Vagina (tissue), 2 donors: ENCODE data around the gene NMBR.

Experiments
- CTCF ChIP-seq, 3 experiments: fragments of 450-650 bp in 2 of 3; fragments of 200-600 bp in 1 of 3; sonication (generic) in 1 of 3; IDR thresholded peaks; one replicate each; pipeline ENCODE4 v1.5.1; 2017 to 2019; ENCODE audit warnings: antibody characterized with exemption in 3 of 3, mild to moderate bottlenecking in 2 of 3, moderate library complexity in 2 of 3
- POLR2A ChIP-seq, 2 donors: fragments of 450-650 bp; IDR thresholded peaks; one replicate each; pipeline ENCODE4 v1.6.1; 2017; ENCODE audit warnings: antibody characterized with exemption in 2 of 2, mild to moderate bottlenecking in 2 of 2, moderate library complexity in 2 of 2

DNA sequence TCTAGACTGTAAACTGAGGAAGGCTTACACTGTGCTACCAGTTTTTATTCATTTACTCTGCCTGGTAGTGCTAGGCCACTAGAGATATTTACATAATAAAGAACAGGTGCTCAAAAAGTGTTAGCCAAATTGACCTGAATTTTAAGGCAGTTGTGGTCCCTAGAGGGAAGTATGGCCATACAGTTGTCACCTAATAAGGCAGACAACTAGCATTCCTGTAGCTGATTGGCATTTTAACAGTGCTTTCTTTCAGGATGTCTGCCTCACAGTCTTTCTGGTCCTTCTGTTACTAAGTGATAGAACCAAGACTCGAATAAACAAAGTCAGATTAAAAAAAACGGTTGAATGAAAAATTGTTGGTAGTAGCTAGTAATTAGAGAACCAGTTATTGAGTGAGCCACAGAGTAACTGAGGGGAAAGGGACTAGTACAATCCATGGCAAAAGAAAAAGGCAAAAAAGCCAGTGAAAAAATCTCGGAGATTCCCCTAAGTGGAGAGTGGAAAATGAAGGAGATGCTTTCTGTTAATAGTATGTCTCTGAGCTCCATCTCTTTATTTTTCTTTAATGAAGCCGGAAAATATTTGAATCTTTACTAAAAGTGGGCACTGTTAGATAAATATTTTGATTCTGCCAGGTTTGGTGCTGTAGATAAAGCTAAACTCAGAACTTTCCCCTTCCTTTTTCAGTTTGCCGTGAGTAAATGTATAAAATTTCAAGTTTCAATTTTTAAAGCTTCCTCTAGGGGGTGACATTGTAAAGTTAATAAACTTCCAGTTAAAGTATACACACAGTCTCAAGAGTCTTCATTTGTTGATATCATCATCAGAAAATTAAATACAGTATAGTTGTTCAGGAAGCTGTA lies 9.2 kb upstream of the NMBR start:
- peak in 1 of 3 experiments; percentile 31 for TF ChIP-seq CTCF (IDR thresholded peaks at IDR 0.05)
- TF ChIP-seq POLR2A (IDR thresholded peaks at IDR 0.05), result no peak
